Loucy (cell line): Measurements from ENCODE around the gene RGS6.

Source experiments
- EZH2phosphoT487 ChIP-seq: fragments of 200-600 bp; IDR thresholded peaks from 2 replicates; pipeline ENCODE4 v1.6.1; 2018; ENCODE audit warnings: antibody characterized with exemption, mild to moderate bottlenecking, moderate library complexity, borderline replicate concordance
- TF ChIP-seq, protein P1 (sequence below): fragments of 200-600 bp; sonication (generic); conservative IDR thresholded peaks from 2 replicates; pipeline ENCODE4 v1.5.1; 2014; ENCODE audit warnings: mild to moderate bottlenecking, antibody characterized with exemption, low read length

- TF ChIP-seq, protein P1, sequence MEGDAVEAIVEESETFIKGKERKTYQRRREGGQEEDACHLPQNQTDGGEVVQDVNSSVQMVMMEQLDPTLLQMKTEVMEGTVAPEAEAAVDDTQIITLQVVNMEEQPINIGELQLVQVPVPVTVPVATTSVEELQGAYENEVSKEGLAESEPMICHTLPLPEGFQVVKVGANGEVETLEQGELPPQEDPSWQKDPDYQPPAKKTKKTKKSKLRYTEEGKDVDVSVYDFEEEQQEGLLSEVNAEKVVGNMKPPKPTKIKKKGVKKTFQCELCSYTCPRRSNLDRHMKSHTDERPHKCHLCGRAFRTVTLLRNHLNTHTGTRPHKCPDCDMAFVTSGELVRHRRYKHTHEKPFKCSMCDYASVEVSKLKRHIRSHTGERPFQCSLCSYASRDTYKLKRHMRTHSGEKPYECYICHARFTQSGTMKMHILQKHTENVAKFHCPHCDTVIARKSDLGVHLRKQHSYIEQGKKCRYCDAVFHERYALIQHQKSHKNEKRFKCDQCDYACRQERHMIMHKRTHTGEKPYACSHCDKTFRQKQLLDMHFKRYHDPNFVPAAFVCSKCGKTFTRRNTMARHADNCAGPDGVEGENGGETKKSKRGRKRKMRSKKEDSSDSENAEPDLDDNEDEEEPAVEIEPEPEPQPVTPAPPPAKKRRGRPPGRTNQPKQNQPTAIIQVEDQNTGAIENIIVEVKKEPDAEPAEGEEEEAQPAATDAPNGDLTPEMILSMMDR = no peak
- TF ChIP-seq EZH2phosphoT487 = no peak
Measured at GRCh38 chr14:72023128-72024042, 91.2 kb downstream of the RGS6 start.
